Ramos (cell line): Measurements from ENCODE around the gene MBL2.

ENCODE experiments used
- in situ Hi-C: fragments of 300-500 bp; cut with MboI; formaldehyde crosslinking; loops from one replicate; pipeline ENCODE4 v1.14.3; 2022; ENCODE audit warnings: low sequenced_read_pairs; ENCODE audit not compliant: unreplicated experiment

Gene MBL2

DNA sequence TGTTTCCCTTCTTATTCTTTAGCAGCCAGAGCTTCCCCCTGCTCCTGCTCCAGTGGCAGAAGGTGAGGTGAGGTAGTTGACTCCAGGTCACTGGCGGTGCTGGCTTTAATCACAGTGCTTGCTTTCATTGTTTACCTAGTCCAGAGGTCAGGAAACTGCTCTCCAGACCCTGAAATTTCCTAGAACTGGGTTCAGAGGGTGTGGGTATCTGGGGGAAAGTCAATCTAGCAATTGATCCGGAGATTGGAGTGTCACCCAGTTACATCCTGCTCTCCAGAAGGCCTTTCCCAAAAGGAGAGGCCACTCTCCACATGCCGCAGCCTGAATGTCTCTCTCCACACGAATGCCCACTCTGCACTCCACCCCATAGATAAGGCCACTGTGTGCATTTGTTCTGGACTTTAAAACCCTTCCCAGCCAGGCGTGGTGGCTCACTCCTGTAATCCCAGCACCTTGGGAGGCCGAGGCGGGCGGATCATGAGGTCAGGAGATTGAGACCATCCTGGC, 2.1 kb upstream of the MBL2 start:
- in situ Hi-C loops = no loop called here

GRCh38 chr10:52774182-52774581, 1.6 kb upstream of the MBL2 start:
- in situ Hi-C loops = no loop called here

DNA sequence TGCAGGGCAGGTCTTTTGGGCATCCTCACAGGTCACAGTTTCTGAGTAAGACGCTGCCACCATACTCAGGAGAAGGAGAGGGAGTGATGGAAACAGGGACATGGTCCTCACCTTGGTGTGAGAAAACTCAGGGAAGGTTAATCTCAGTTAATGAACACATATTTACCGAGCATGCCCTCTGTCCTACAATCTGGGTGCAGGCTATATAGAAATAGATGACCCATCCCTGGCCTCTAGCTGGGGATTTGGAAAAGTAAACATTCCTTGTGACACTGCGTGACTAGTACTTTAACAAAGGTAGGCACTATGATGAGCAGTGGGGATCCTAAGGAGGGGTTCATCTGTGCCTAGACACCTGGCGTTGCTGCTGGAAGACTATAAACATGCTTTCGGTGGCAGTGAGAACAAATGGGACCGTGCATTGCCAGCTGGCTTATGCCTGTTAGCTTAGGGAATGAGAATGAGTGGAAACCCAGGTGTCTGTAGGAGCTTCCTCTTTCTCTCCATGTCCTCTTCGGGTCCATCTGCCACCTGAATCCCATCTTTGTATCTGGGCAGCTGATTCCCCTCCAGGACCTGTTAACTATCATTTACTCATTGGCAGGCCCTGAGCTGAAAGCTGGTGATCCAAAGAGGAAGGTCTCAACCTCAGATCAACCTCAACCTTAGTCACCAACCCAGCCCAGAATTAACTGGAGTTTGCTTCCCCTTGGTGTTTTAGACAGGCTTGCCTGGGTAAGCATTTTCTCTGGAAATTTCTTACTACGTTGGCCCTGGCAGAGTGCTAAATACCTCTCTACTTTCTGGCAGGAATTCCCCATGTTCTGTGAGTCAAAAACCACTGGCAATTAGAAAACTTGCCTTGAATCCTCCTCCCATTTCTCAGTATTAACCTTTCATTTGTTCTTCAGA, 794 bp downstream of the MBL2 start:
- in situ Hi-C loops = no loop called here

DNA sequence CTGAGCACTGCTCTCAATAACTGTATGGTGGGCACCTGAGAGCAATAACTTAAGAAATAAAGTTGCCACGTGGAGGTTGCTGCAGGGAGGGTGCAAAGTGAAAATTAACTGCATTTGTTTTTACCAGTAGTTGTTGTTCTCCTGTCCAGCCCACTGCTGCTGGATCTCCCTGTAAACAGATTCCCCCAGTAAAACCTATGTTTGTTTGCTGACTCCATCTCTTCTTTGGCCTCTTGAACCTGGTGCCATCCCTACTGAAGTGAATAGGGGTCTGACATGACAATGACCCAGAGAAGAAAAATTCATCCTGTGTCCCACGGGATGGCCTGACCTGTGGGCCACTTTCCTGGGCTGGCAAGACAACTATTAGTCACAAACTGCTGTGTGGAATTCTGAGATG, 1.7 kb downstream of the MBL2 start:
- in situ Hi-C loops = no loop called here

DNA sequence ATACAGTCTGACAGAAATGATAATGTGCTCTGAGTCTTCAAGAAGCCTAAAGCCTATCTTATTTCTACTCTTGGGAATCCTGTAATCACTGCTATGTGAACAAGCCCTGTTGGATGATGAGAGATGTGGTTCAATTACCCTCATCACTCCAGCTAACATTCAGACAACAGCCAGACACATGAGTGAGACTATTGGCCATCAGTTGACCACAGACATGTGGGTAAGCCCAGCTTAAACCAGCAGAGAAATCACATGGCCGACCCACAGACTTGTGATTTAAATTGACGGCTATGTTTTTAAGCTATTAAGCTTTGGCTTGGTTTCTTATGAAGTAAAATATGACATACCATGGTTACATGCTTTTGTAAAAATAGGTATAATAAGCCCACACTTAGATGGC, 2.6 kb downstream of the MBL2 start:
- in situ Hi-C loops = no loop called here

DNA sequence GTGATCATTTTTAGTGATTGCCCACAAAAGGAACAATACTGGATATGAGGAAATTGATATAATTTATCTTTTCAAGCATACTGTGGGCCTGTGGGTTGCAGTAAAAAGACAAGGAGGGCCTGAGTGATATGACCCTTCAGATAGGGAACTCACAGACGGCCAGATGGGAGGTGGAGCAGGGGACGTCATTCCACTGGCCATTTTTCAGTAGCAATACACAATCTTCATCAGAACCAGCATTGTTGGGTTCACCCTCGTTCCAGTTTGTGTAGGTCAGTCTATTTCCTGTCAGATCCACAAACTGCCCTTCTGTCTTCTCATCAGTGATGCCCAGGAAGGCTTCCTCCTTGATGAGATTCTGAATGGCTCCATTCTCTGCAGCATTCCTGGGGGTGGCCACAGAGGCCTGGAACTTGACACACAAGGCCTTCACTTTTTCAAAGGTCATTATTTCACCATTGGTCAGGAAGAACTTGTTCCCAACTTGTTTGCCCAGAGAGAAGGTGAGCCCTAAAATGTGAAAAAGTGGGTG, 4.5 kb downstream of the MBL2 start:
- in situ Hi-C loops = no loop called here

- in situ Hi-C loops = no loop called here
These were observed 10.5 kb downstream of the MBL2 start for GRCh38 chr10:52762088-52762487.

- in situ Hi-C loops = no loop called here
These were observed 13.4 kb downstream of the MBL2 start for GRCh38 chr10:52759154-52759553.

DNA sequence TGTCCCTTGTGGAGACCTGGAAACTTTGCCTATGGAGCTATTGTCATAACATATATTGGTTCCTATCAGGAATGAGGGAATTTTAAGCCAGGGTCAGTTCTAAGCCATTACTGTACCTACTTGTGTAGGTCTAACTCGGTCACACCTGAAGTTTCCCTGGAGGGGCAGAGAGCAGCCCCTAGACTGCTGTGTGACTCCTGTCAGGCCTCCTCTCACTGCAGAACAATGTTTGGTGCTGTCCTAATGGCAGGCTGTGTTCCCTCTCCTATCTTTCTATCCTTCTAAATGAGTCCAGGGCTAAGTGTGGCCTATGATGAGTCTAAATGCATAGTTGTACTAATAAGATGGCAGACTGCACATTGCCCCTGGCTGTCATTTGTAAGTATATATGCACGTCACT, 14.2 kb downstream of the MBL2 start:
- in situ Hi-C loops = no loop called here

GRCh38 chr10:52757773-52758172, 14.8 kb downstream of the MBL2 start:
- in situ Hi-C loops = no loop called here

DNA sequence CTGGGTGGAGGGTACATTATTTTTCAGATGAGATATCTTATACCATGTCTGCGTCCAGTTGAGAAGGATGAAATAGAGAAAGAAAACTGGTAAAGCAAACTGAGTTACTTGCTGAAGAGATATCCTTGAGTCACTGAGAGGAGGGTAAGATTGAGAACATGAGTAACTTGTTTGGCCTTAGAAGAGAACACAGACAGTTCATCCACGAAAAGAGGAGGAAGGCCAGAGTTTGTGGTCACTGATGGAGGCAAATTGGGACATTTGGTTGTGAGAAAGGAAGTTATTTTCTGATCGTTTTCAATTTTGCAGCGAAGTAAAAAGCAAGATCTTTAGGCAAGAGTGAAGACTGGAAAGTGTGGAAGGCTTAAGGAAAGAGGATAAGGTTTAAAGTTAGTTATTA, 15.6 kb downstream of the MBL2 start:
- in situ Hi-C loops = no loop called here

DNA sequence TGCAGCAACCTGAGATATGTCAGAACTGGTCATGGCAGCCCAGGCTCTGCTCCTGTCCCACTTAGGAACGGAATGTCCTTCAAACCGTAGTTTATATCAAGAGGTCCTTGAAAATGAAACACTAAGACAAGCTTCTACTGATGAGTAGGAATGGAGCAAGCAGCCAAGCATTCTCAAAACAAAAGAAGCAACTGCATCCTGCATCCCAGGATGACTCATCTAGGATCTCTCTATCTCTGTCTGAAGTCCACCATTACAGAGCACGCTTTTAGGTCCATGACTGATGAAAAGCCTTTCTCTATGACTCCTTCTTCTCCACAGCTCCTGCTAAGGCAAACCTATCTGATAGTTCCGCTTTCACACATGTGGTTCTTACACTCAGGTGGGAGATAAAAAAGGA, 16.3 kb downstream of the MBL2 start:
- in situ Hi-C loops = no loop called here

DNA sequence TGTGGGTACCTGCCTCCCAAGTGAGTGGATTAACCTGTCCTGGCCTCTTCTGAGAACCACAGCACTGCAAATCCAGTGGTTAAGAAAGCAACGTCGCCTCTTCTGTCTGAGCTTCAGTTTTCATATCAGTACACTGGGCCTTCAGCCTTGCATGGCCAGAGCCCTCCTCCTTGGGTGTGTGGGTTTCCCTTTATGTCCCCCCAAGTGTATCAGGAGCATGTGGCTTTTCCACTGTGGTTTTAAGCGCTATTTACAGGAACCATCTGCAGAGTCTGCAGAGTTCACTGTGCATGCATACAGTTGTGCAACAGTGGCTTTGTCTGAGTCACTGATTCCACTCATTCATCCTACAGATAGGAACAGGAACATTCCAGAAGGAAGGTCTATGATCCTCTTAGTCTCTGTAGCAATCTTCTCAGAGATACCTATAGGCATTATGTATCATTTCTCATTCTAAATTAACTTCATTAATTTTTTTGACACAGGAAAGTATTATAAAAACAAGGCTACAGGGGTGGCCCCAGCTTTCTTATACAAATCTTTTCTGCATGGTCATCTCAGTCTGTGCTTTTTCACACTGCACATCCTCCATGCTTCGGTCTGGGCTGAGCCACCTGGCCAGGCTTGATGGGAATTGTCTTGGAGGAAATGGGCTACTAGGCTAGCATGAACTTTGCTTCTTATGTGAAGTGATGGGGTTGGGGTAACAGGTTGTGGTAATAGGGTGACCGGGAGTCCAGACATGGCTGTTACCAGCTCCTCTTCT, 17.1 kb downstream of the MBL2 start:
- in situ Hi-C loops = no loop called here

- in situ Hi-C loops = no loop called here
These were observed 19.7 kb downstream of the MBL2 start for GRCh38 chr10:52752801-52753445.

- in situ Hi-C loops = no loop called here
These were observed 20.3 kb downstream of the MBL2 start for GRCh38 chr10:52752261-52752660.

GRCh38 chr10:52751337-52751736, 21.2 kb downstream of the MBL2 start:
- in situ Hi-C loops = no loop called here

GRCh38 chr10:52750629-52751028, 22.0 kb downstream of the MBL2 start:
- in situ Hi-C loops = no loop called here

DNA sequence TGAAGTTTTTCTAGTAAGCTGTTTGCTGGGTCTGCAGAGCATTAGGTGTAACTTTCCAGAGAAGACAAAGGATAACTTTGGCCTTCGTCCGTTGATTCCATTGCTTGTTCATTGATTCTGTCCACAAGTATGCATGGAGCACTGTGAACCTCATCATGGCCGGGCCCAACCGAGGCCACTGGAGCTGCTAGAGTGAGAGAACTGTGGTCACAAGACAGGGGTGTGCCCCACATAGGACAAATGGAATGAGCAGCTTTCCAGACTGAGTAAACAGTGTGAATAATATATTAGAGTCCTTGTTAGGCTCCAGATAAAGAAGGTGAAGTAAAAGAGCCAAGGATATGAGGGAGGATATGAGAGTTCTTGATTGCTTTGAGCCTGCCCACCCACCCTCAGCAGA, 24.9 kb downstream of the MBL2 start:
- in situ Hi-C loops = no loop called here

DNA sequence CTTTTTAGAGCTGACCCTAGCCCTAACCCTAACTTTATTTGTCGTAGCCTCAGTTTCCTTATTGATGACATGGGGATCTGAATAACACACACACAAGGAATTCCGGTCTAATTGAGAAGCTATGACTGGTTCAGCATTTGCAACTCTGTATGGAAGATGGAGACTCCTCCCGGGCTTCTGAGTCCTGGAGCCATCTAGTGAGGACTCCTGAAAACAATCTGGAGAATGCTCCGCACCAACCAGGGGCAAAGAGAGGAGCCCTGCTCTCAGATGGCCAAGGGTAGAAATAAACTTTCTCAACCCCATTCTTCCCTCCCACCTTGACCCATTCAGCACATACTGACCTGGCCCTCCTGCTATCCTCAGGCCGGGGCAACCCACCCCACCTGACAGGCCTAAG, 26.4 kb downstream of the MBL2 start:
- in situ Hi-C loops = no loop called here

- in situ Hi-C loops = no loop called here
These were observed 28.4 kb downstream of the MBL2 start for GRCh38 chr10:52744057-52744805.
